ENCODE measurements around the gene RHBDF1.

GRCh38 chr16:85407-85782 is 13.0 kb upstream of the RHBDF1 start:
- TF ChIP-seq CTCF (IDR thresholded peaks at IDR 0.05) (no peak), E2F1 (CRISPR knock-in tag; IDR thresholded peaks at IDR 0.05) (no peak), FOXP1 (CRISPR knock-in tag; IDR thresholded peaks at IDR 0.05; ENCODE audit: borderline replicate concordance) (no peak), USF1 (CRISPR knock-in tag; IDR thresholded peaks at IDR 0.05) (no peak), TCF7 (CRISPR knock-in tag; IDR thresholded peaks at IDR 0.05; ENCODE audit: low read depth) (no peak), SP1 (CRISPR knock-in tag; conservative IDR thresholded peaks at IDR 0.05) (no peak), NR2C2 (CRISPR knock-in tag; IDR thresholded peaks at IDR 0.05) (no peak), RELA (CRISPR knock-in tag; IDR thresholded peaks at IDR 0.05; ENCODE audit: borderline replicate concordance) (no peak)

All from WTC11 (cell line).